RWPE1 (cell line): ENCODE results near the gene DHX36.

ENCODE experiments used
- CTCF ChIA-PET: fragments of 350-600 bp; sonication (Branson Sonifier 250); formaldehyde crosslinking; extraction: SDS; loops from one replicate; lab custom pipeline; 2021; lab: Yijun Ruan, JAX
- POLR2A ChIA-PET: fragments of 400-600 bp; formaldehyde crosslinking; extraction: SDS; loops from one replicate; lab custom pipeline; 2020; ENCODE audit warnings: antibody characterized with exemption; ENCODE audit not compliant: low non-redundant PET; lab: Yijun Ruan, JAX
- DNase-seq: peaks from one replicate; pipeline ENCODE4 v3.0.0; 2012; ENCODE audit warnings: low spot score
- H3K27ac ChIP-seq: fragments of 450-650 bp; 2 replicates; pipeline ENCODE4 v1.5.1; 2017
- CTCF ChIP-seq: fragments of 450-650 bp; conservative IDR thresholded peaks from 2 replicates; pipeline ENCODE4 v1.5.1; 2017; ENCODE audit warnings: low read depth, mild to moderate bottlenecking

DHX36 gene

GRCh38 chr3:154324919-154325318, 632 bp upstream of the DHX36 start:
- ChIA-PET POLR2A (no interaction called here), CTCF (no interaction called here)
- no peak overlapping the region for H3K27ac ChIP-seq
- no peak for TF ChIP-seq CTCF
- no peak for DNase-seq

- POLR2A ChIA-PET: no interaction called here
- CTCF ChIA-PET: interaction anchor here (0.6 kb wide), 1 partner anchor 266 kb away, joined by 8 read pairs; no protein-coding TSS in a partner anchor
- DNase-seq: no peak
- H3K27ac ChIP-seq: no peak overlapping the region
- TF ChIP-seq CTCF: no peak
Measured at GRCh38 chr3:154316974-154317767, 7.1 kb downstream of the DHX36 start.

GRCh38 chr3:154314152-154314551, 10.1 kb downstream of the DHX36 start:
- TF ChIP-seq CTCF: no peak
- ChIA-PET POLR2A (no interaction called here), CTCF (interaction anchor here (0.6 to 0.7 kb wide), 3 partner anchors 10 to 903 kb away, joined by 3 to 4 read pairs (median 3); no protein-coding TSS in a partner anchor)
- H3K27ac ChIP-seq: no peak overlapping the region
- no peak for DNase-seq

GRCh38 chr3:154310840-154311239, 13.4 kb downstream of the DHX36 start:
- no peak for TF ChIP-seq CTCF
- no peak for DNase-seq
- H3K27ac ChIP-seq: no peak overlapping the region
- CTCF ChIA-PET: no interaction called here
- POLR2A ChIA-PET: no interaction called here

- DNase-seq: no peak
- POLR2A ChIA-PET: no interaction called here
- CTCF ChIA-PET: no interaction called here
- no peak for TF ChIP-seq CTCF
- no peak overlapping the region for H3K27ac ChIP-seq
Measured at GRCh38 chr3:154307363-154307762, 16.9 kb downstream of the DHX36 start.

GRCh38 chr3:154304936-154305335, 19.4 kb downstream of the DHX36 start:
- ChIA-PET CTCF (interaction anchor here (1.0 kb wide), 1 partner anchor 9 kb away, joined by 4 read pairs; no protein-coding TSS in a partner anchor), POLR2A (no interaction called here)
- no peak for TF ChIP-seq CTCF
- H3K27ac ChIP-seq: no peak overlapping the region
- DNase-seq: no peak
